Fibroblast of skin of scalp (primary cell): ENCODE data around the gene OTUD1. TPM values are rescaled to one million over a fixed set of nuclear protein-coding genes. Genes with fewer than 3 reads are reported as not detected.
"Not testable (repeated sequence)": the region's sequence is repeated elsewhere in the genome, so short reads cannot be mapped to it uniquely, and the experiment has no call there.

ENCODE experiments used
- DNase-seq: peaks from one replicate; pipeline ENCODE4 v3.0.0-alpha.2; 2013
- polyA plus RNA-seq, 2 experiments: library from polyadenylated mRNA; unstranded; fragments of 120-200 nt; gene quantifications; one replicate each; pipeline ENCODE4 v1.2.1, GENCODE V29; 2013; ENCODE audit not compliant: insufficient read length in 2 of 2

The OTUD1 gene
- polyA plus RNA-seq (2013, experiment 1 of 2; ENCODE audit: insufficient read length): 4.0 TPM
- polyA plus RNA-seq (2013, experiment 2 of 2; ENCODE audit: insufficient read length): 6.4 TPM

GRCh38 chr10:23438547-23439451, at the start of gene OTUD1:
Gene OTUD1, plus strand, starts transcription at chr10:23439075. Its CDS starts 383 bp downstream, at chr10:23439458.
- peak; percentile 94 for DNase-seq

- not testable (repeated sequence) for DNase-seq
Observed at GRCh38 chr10:23390408-23390807, 48.5 kb upstream of the OTUD1 start.

- DNase-seq: no peak
Observed at GRCh38 chr10:23390809-23391208, 48.1 kb upstream of the OTUD1 start.

- DNase-seq: no peak
Observed at GRCh38 chr10:23391821-23392220, 47.1 kb upstream of the OTUD1 start.

GRCh38 chr10:23395017-23395416, 43.9 kb upstream of the OTUD1 start:
- no peak for DNase-seq

GRCh38 chr10:23396695-23397094, 42.2 kb upstream of the OTUD1 start:
- no peak for DNase-seq

GRCh38 chr10:23399701-23400144, 39.2 kb upstream of the OTUD1 start:
- DNase-seq: peak; percentile 52

- DNase-seq: no peak
Observed at GRCh38 chr10:23402856-23403255, 36.0 kb upstream of the OTUD1 start.

- DNase-seq: no peak
Observed at GRCh38 chr10:23403278-23403677, 35.6 kb upstream of the OTUD1 start.

GRCh38 chr10:23403719-23404118, 35.2 kb upstream of the OTUD1 start:
- no peak for DNase-seq

GRCh38 chr10:23404461-23404980, 34.4 kb upstream of the OTUD1 start:
- DNase-seq: no peak

GRCh38 chr10:23405540-23405939, 33.3 kb upstream of the OTUD1 start:
- no peak for DNase-seq

GRCh38 chr10:23406409-23406808, 32.5 kb upstream of the OTUD1 start:
- no peak for DNase-seq

- DNase-seq: peak; percentile 6
Observed at GRCh38 chr10:23408330-23408976, 30.4 kb upstream of the OTUD1 start.

- DNase-seq: peak; percentile 61
Observed at GRCh38 chr10:23412223-23412622, 26.7 kb upstream of the OTUD1 start.

- DNase-seq: no peak
Observed at GRCh38 chr10:23413629-23414089, 25.2 kb upstream of the OTUD1 start.

GRCh38 chr10:23414658-23415057, 24.2 kb upstream of the OTUD1 start:
- DNase-seq: no peak

- DNase-seq: no peak
Observed at GRCh38 chr10:23417254-23417653, 21.6 kb upstream of the OTUD1 start.

GRCh38 chr10:23418051-23418681, 20.7 kb upstream of the OTUD1 start:
- no peak for DNase-seq

GRCh38 chr10:23419201-23419600, 19.7 kb upstream of the OTUD1 start:
- DNase-seq: no peak

- DNase-seq: no peak
Observed at GRCh38 chr10:23419655-23420329, 19.1 kb upstream of the OTUD1 start.

- no peak for DNase-seq
Observed at GRCh38 chr10:23421397-23421796, 17.5 kb upstream of the OTUD1 start.
